ENCODE measurements around the gene ZNF512.

GRCh38 chr2:27652790-27653189 is 69.9 kb downstream of the ZNF512 start:
- TF ChIP-seq TP53 (CRISPR knock-in tag; IDR thresholded peaks at IDR 0.05) (no peak), CTCF (IDR thresholded peaks at IDR 0.05) (no peak), PREB (CRISPR knock-in tag; IDR thresholded peaks at IDR 0.05; ENCODE audit: borderline replicate concordance) (no peak), NFYB (CRISPR knock-in tag; conservative IDR thresholded peaks at IDR 0.05; ENCODE audit: low read depth) (no peak), AFF4 (CRISPR knock-in tag; IDR thresholded peaks at IDR 0.05; ENCODE audit: borderline replicate concordance) (no peak), ZNF416 (CRISPR knock-in tag; IDR thresholded peaks at IDR 0.05) (no peak), PRDM15 (CRISPR knock-in tag; IDR thresholded peaks at IDR 0.05) (no peak), ESRRA (CRISPR knock-in tag; IDR thresholded peaks at IDR 0.05; ENCODE audit: borderline replicate concordance) (no peak), MYBL2 (CRISPR knock-in tag; IDR thresholded peaks at IDR 0.05) (no peak), SMAD3 (CRISPR knock-in tag; IDR thresholded peaks at IDR 0.05; ENCODE audit: borderline replicate concordance) (no peak), ETV6 (CRISPR knock-in tag; IDR thresholded peaks at IDR 0.05) (no peak)

All from WTC11 (cell line).